ENCODE measurements around the gene OPN3. TPM values are rescaled to one million over a fixed set of nuclear protein-coding genes. Genes with fewer than 3 reads are reported as not detected.

OPN3 gene
- polyA plus RNA-seq, 1 donor from 2014 or later: 2.7 TPM

DNA sequence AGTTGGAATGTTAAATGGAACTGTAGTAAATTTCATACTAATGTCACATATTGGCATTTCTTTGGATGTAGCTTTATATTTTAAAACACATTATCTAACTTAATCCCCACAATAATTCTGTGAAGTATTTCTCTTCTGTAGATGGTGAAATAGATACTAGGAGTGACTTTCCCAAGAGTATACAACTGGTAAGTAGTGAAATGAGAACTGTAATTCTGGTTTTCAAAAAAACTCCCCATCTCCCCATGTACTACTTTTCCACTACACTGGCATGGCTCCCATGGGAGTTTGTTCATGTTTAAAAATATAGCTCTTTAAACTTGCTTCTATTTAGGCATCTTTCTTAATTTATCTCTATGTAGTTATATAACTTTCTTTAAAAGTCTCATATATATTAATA lies 10.2 kb downstream of the OPN3 start:
- Histone ChIP-seq H3F3A (ENCODE audit: insufficient read depth, low read length, poor library complexity, severe bottlenecking) (no peaks in the 10 kb centered on the region), H3K4me2 (ENCODE audit: low read length) (no peak overlapping the region), H4K20me1 (ENCODE audit: insufficient read depth) (no peaks in the 10 kb centered on the region), H3K36me3 (ENCODE audit: insufficient read depth, low read length) (peaks cover 10% of the 10 kb centered on the region), H3K9ac (ENCODE audit: low read length) (no peak overlapping the region), H3K9me2 (ENCODE audit: insufficient read depth, low read length) (no peaks in the 10 kb centered on the region), H3K4me3 (ENCODE audit: low read length) (no peak overlapping the region), H3K9me3 (ENCODE audit: low read length) (no peaks in the 10 kb centered on the region), H3K79me2 (replicated peaks; ENCODE audit: insufficient read depth, low read length) (peaks cover 8% of the 10 kb centered on the region), H3K27me3 (ENCODE audit: insufficient read depth, low read depth, low read length) (no peaks in the 10 kb centered on the region), H2AFZ (ENCODE audit: low read depth, low read length) (no peak overlapping the region), H3K27ac (ENCODE audit: low read length) (no peak overlapping the region)
- TF ChIP-seq TAF1 (IDR thresholded peaks at IDR 0.05; ENCODE audit: low read depth) (no peak), MXI1 (conservative IDR thresholded peaks at IDR 0.05; ENCODE audit: poor library complexity, severe bottlenecking) (no peak), POLR2AphosphoS5 (IDR thresholded peaks at IDR 0.05) (no peak), CTCF (IDR thresholded peaks at IDR 0.05; ENCODE audit: poor library complexity, severe bottlenecking) (no peak), RAD21 (conservative IDR thresholded peaks at IDR 0.05) (no peak), SMC3 (conservative IDR thresholded peaks at IDR 0.05; ENCODE audit: poor library complexity) (no peak), EP300 (conservative IDR thresholded peaks at IDR 0.05; ENCODE audit: poor library complexity, severe bottlenecking) (no peak), EZH2 (IDR thresholded peaks at IDR 0.05; ENCODE audit: borderline replicate concordance, insufficient read depth, low read length, poor library complexity, severe bottlenecking) (no peak)
- TF ChIP-seq, protein P1, sequence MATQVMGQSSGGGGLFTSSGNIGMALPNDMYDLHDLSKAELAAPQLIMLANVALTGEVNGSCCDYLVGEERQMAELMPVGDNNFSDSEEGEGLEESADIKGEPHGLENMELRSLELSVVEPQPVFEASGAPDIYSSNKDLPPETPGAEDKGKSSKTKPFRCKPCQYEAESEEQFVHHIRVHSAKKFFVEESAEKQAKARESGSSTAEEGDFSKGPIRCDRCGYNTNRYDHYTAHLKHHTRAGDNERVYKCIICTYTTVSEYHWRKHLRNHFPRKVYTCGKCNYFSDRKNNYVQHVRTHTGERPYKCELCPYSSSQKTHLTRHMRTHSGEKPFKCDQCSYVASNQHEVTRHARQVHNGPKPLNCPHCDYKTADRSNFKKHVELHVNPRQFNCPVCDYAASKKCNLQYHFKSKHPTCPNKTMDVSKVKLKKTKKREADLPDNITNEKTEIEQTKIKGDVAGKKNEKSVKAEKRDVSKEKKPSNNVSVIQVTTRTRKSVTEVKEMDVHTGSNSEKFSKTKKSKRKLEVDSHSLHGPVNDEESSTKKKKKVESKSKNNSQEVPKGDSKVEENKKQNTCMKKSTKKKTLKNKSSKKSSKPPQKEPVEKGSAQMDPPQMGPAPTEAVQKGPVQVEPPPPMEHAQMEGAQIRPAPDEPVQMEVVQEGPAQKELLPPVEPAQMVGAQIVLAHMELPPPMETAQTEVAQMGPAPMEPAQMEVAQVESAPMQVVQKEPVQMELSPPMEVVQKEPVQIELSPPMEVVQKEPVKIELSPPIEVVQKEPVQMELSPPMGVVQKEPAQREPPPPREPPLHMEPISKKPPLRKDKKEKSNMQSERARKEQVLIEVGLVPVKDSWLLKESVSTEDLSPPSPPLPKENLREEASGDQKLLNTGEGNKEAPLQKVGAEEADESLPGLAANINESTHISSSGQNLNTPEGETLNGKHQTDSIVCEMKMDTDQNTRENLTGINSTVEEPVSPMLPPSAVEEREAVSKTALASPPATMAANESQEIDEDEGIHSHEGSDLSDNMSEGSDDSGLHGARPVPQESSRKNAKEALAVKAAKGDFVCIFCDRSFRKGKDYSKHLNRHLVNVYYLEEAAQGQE (IDR thresholded peaks at IDR 0.05; ENCODE audit: borderline replicate concordance): no peak

- no peak overlapping the region for H3K9ac ChIP-seq (ENCODE audit: low read length)
- H3K9me3 ChIP-seq (ENCODE audit: low read length): no peaks in the 10 kb centered on the region
- no peaks in the 10 kb centered on the region for H3F3A ChIP-seq (ENCODE audit: insufficient read depth, low read length, poor library complexity, severe bottlenecking)
- no peak overlapping the region for H2AFZ ChIP-seq (ENCODE audit: low read depth, low read length)
- H3K79me2 ChIP-seq (replicated peaks; ENCODE audit: insufficient read depth, low read length): no peaks in the 10 kb centered on the region
- H3K27ac ChIP-seq (ENCODE audit: low read length): no peak overlapping the region
- TF ChIP-seq EZH2 (IDR thresholded peaks at IDR 0.05; ENCODE audit: borderline replicate concordance, insufficient read depth, low read length, poor library complexity, severe bottlenecking) (no peak), EP300 (conservative IDR thresholded peaks at IDR 0.05; ENCODE audit: poor library complexity, severe bottlenecking) (no peak), SMC3 (conservative IDR thresholded peaks at IDR 0.05; ENCODE audit: poor library complexity) (peak; percentile 53), RAD21 (conservative IDR thresholded peaks at IDR 0.05) (peak; percentile 55), CTCF (IDR thresholded peaks at IDR 0.05; ENCODE audit: poor library complexity, severe bottlenecking) (peak; percentile 54)
- TF ChIP-seq, protein P1 (IDR thresholded peaks at IDR 0.05; ENCODE audit: borderline replicate concordance): no peak
- H3K9me2 ChIP-seq (ENCODE audit: insufficient read depth, low read length): no peaks in the 10 kb centered on the region
- H3K4me3 ChIP-seq (ENCODE audit: low read length): no peak overlapping the region
- H3K4me2 ChIP-seq (ENCODE audit: low read length): no peak overlapping the region
- H4K20me1 ChIP-seq (ENCODE audit: insufficient read depth): no peaks in the 10 kb centered on the region
- no peaks in the 10 kb centered on the region for H3K27me3 ChIP-seq (ENCODE audit: insufficient read depth, low read depth, low read length)
- H3K36me3 ChIP-seq (ENCODE audit: insufficient read depth, low read length): no peaks in the 10 kb centered on the region
Observed at GRCh38 chr1:241627453-241628259, 12.5 kb downstream of the OPN3 start.

All from neural cell (in vitro differentiated cells).